ENCODE results near the gene ZNF358.

- TF ChIP-seq CTCF (IDR thresholded peaks at IDR 0.05) (no peak), POLR2A (IDR thresholded peaks at IDR 0.05) (no peak), EP300 (IDR thresholded peaks at IDR 0.05) (no peak)
Observed at GRCh38 chr19:7476777-7477494, 39.0 kb upstream of the ZNF358 start.

Data from upper lobe of left lung (tissue), 4 donors.